Lower leg skin (tissue), 3 donors: Measurements from ENCODE around the gene RHOH.

Experiments
- POLR2A ChIP-seq, 2 donors: fragments of 450-650 bp; IDR thresholded peaks; one replicate each; pipeline ENCODE4 v1.6.1; 2016 to 2017; ENCODE audit warnings: antibody characterized with exemption in 2 of 2, mild to moderate bottlenecking in 1 of 2, moderate library complexity in 1 of 2
- TF ChIP-seq, protein P1 (sequence below), 3 donors: fragments of 450-650 bp; IDR thresholded peaks; one replicate each; pipeline ENCODE4 v1.5.1; 2016; ENCODE audit warnings: antibody characterized with exemption in 3 of 3, mild to moderate bottlenecking in 3 of 3, moderate library complexity in 2 of 3

DNA sequence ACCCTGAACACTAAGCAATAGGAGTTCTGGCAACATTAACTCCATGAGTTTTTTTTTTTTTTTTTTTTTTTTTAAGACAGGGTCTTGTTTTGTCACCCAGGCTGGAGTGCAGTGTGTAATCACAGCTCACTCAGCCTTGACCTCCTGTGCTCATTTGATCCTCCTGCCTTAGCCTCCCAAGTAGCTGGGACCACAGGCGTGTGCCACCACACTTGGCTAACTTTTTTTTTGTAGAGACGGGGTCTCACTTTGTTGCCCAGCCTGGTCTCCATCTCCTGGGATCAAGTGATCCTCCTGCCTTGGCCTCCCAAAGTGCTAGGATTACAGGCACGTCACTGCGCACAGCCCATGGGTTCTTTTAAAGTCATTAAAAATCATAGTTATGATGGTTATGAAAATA lies 5.1 kb downstream of the RHOH start:
- TF ChIP-seq POLR2A (IDR thresholded peaks at IDR 0.05) = no peak
- TF ChIP-seq, protein P1, sequence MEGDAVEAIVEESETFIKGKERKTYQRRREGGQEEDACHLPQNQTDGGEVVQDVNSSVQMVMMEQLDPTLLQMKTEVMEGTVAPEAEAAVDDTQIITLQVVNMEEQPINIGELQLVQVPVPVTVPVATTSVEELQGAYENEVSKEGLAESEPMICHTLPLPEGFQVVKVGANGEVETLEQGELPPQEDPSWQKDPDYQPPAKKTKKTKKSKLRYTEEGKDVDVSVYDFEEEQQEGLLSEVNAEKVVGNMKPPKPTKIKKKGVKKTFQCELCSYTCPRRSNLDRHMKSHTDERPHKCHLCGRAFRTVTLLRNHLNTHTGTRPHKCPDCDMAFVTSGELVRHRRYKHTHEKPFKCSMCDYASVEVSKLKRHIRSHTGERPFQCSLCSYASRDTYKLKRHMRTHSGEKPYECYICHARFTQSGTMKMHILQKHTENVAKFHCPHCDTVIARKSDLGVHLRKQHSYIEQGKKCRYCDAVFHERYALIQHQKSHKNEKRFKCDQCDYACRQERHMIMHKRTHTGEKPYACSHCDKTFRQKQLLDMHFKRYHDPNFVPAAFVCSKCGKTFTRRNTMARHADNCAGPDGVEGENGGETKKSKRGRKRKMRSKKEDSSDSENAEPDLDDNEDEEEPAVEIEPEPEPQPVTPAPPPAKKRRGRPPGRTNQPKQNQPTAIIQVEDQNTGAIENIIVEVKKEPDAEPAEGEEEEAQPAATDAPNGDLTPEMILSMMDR (IDR thresholded peaks at IDR 0.05) = no peak
